HG03354 (cell line): ENCODE measurements around the gene HLA-DQA2.
"Not testable (repeated sequence)": the region's sequence is repeated elsewhere in the genome, so short reads cannot be mapped to it uniquely, and the experiment has no call there.

Experiments
- ATAC-seq: cut with Tn5 transposase; IDR thresholded peaks from one replicate; pipeline ENCODE4 v1.9.1; 2021; ENCODE audit warnings: mild to moderate bottlenecking; ENCODE audit not compliant: unreplicated experiment, poor library complexity, severe bottlenecking

Gene HLA-DQA2

GRCh38 chr6:32774426-32774825, 33.2 kb downstream of the HLA-DQA2 start:
- ATAC-seq = no peak

GRCh38 chr6:32775071-32775470, 33.9 kb downstream of the HLA-DQA2 start:
- ATAC-seq = no peak

GRCh38 chr6:32779036-32779435, 37.8 kb downstream of the HLA-DQA2 start:
- no peak for ATAC-seq

- ATAC-seq = not testable (repeated sequence)
These were observed 41.7 kb downstream of the HLA-DQA2 start for GRCh38 chr6:32782923-32783322.

GRCh38 chr6:32785781-32786533, 44.8 kb downstream of the HLA-DQA2 start:
- no peak for ATAC-seq

GRCh38 chr6:32790306-32790705, 49.1 kb downstream of the HLA-DQA2 start:
- ATAC-seq = no peak

GRCh38 chr6:32792901-32793435, 51.8 kb downstream of the HLA-DQA2 start:
- no peak for ATAC-seq

- no peak for ATAC-seq
These were observed 53.3 kb downstream of the HLA-DQA2 start for GRCh38 chr6:32794510-32794909.
